ENCODE data around the gene ZNF613.
"Not testable (repeated sequence)": the region's sequence is repeated elsewhere in the genome, so short reads cannot be mapped to it uniquely, and the experiment has no call there.

The ZNF613 gene

GRCh38 chr19:51926784-51927741 is at the start of gene ZNF613:
ZNF613 (plus strand) TSS chr19:51927472; CDS start chr19:51936221, 8,749 bp downstream.
- peak; percentile 60 to 73 (median 71) for DNase-seq (ENCODE audit: low read depth in 3 of 3, low spot score in 1 of 3)

GRCh38 chr19:51882518-51882917 is 44.8 kb upstream of the ZNF613 start:
- no peak for DNase-seq (ENCODE audit: low read depth in 3 of 3, low spot score in 1 of 3)

GRCh38 chr19:51884713-51885112 is 42.6 kb upstream of the ZNF613 start:
- DNase-seq (ENCODE audit: low read depth in 3 of 3, low spot score in 1 of 3): no peak

- peak; percentile 2 to 35 (median 24) for DNase-seq (ENCODE audit: low read depth in 3 of 3, low spot score in 1 of 3)
These were observed 39.5 kb upstream of the ZNF613 start, which contains the start of gene ZNF577 for GRCh38 chr19:51887522-51888498. ZNF577 (minus strand) TSS chr19:51887951; CDS start chr19:51880382, 7,569 bp downstream.

- no peak for DNase-seq (ENCODE audit: low read depth in 3 of 3, low spot score in 1 of 3)
These were observed 37.3 kb upstream of the ZNF613 start for GRCh38 chr19:51889934-51890333.

- DNase-seq (ENCODE audit: low read depth in 3 of 3, low spot score in 1 of 3): no peak
These were observed 36.0 kb upstream of the ZNF613 start for GRCh38 chr19:51891193-51891747.

GRCh38 chr19:51901860-51902259 is 25.4 kb upstream of the ZNF613 start:
- no peak for DNase-seq (ENCODE audit: low read depth in 3 of 3, low spot score in 1 of 3)

GRCh38 chr19:51903192-51903591 is 24.1 kb upstream of the ZNF613 start:
- DNase-seq (ENCODE audit: low read depth in 3 of 3, low spot score in 1 of 3): no peak

GRCh38 chr19:51904331-51905165 is 22.7 kb upstream of the ZNF613 start, which contains the start of gene ZNF649:
ZNF649 (minus strand) TSS chr19:51905017; CDS start chr19:51900107, 4,910 bp downstream.
- peak; percentile 48 to 75 (median 63) for DNase-seq (ENCODE audit: low read depth in 3 of 3, low spot score in 1 of 3)

- DNase-seq (ENCODE audit: low read depth in 3 of 3, low spot score in 1 of 3): no peak
These were observed 22.1 kb upstream of the ZNF613 start for GRCh38 chr19:51905206-51905605.

- not testable (repeated sequence) for DNase-seq (ENCODE audit: low read depth in 3 of 3, low spot score in 1 of 3)
These were observed 21.6 kb upstream of the ZNF613 start for GRCh38 chr19:51905639-51906038.

GRCh38 chr19:51906108-51906507 is 21.2 kb upstream of the ZNF613 start:
- DNase-seq (ENCODE audit: low read depth in 3 of 3, low spot score in 1 of 3): not testable (repeated sequence)

- DNase-seq (ENCODE audit: low read depth in 3 of 3, low spot score in 1 of 3): not testable (repeated sequence)
These were observed 19.3 kb upstream of the ZNF613 start for GRCh38 chr19:51907981-51908380.

GRCh38 chr19:51915324-51915867 is 11.9 kb upstream of the ZNF613 start:
- no peak for DNase-seq (ENCODE audit: low read depth in 3 of 3, low spot score in 1 of 3)

GRCh38 chr19:51916167-51916566 is 11.1 kb upstream of the ZNF613 start:
- no peak for DNase-seq (ENCODE audit: low read depth in 3 of 3, low spot score in 1 of 3)

GRCh38 chr19:51919606-51920005 is 7.7 kb upstream of the ZNF613 start:
- DNase-seq (ENCODE audit: low read depth in 3 of 3, low spot score in 1 of 3): no peak

- DNase-seq (ENCODE audit: low read depth in 3 of 3, low spot score in 1 of 3): no peak
These were observed 5.3 kb upstream of the ZNF613 start for GRCh38 chr19:51921949-51922348.

- no peak for DNase-seq (ENCODE audit: low read depth in 3 of 3, low spot score in 1 of 3)
These were observed 867 bp upstream of the ZNF613 start for GRCh38 chr19:51926426-51926783.

- no peak for DNase-seq (ENCODE audit: low read depth in 3 of 3, low spot score in 1 of 3)
These were observed 587 bp downstream of the ZNF613 start for GRCh38 chr19:51927859-51928258.

GRCh38 chr19:51931921-51932320 is 4.6 kb downstream of the ZNF613 start:
- no peak for DNase-seq (ENCODE audit: low read depth in 3 of 3, low spot score in 1 of 3)

All from stimulated activated CD4-positive, alpha-beta T cell treated with anti-CD3 and anti-CD28 coated beads, TNF-alpha, amount 100 ng/mL, for 1 hour (primary cell).